ENCODE results near the gene MAPRE2.
A peak's percentile ranks its signal among the peaks of the same experiment; 100 is the strongest.
"Not testable (repeated sequence)": the region's sequence is repeated elsewhere in the genome, so short reads cannot be mapped to it uniquely, and the experiment has no call there.

Gene MAPRE2

DNA sequence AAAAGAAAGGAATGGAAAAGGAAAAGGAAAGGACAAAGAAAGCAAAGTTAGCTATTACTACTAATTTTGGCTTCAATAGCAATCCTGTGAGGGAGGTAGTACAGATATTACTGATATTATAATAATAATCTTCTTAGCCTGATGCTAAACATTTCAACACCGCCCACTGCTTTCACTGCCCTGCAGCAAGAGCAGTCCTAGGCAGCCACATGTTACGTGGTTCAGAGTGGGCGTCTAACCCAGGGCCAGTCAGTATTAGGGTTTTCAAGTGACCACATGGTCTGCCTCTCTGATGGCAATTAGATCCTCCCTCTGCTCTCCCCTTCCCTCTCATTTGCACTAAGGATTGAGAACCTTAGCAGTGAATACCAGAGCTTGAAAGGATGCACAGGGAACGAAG lies 116.0 kb downstream of the MAPRE2 start:
- DNase-seq: no peak

DNA sequence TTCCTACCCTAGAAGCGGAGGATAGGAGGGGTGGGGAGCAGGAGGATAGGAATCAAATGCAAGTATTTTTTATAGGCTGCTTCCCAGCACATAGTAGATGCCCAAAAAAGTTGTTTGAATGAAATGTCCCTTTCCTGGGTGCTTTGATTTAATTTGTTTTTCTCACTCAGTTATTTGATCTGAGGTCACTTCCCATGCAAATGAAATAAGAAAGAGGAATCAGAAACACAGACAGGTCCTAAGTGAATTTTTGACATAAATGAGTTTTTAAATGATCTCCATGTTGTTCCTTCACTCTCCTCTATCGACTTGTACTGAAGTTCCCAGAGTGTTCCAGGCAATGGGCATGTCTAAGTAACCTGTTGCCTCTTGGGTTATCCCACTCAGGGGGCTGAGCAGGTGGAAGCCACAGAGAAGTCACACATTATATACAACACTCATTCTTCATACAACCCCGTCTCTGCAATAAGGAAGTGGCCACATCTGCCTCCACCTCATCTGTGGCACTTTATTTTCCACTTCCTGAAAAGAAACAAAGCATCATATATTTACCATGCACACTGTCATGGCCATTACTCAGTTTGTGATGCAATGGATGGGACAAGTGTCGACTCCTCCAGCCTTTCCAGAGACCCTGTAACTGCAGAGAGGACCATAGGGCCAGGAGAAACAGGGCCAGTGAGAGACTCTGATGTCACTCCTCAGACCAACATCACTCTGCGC lies 117.7 kb downstream of the MAPRE2 start:
- DNase-seq: no peak

GRCh38 chr18:35159782-35160181 lies 118.6 kb downstream of the MAPRE2 start:
- DNase-seq: no peak

- DNase-seq: no peak
Observed at GRCh38 chr18:35161485-35161884, 120.3 kb downstream of the MAPRE2 start.

DNA sequence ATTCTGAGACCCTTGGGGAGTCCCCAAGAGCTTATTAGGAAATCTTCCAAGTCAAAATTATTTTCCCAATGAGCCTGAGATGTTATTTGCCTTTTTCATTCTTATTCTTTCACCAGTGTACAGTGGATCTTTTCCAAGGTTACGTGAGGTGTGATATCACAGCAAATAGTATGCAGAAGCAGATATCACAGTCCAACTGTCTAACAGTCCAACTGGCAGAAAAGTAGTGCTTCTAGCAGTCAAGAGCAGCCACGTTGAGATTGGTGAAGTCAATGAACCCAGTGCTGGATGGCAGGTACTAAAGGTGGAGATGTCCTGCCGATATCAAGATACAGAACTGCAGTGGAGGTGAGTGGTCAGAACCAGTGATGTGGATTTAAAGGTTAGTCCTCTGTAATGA lies 120.7 kb downstream of the MAPRE2 start:
- DNase-seq: no peak

DNA sequence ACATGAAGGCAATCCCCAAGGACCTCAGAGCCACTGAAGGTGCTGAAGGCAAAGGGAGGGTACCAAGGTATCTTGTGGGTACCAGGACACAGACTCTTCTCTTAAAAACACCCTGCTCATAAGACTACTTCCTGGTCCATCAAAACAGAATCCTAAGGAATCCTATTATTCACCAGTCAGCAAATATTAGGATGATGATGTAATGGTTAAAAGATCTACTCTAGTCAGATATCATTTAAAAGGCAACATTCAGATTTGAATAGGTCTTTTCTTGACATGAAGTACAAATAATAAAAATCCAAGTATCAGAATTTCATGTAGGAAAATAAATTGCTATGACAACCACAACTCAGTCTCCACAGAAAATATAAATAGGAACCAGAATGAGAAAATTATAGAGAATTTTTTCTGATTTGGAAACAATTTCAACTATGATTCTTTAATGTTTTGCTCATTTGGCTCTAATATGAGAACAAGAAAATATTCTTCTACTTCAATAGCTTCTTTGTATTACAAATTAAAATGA lies 121.9 kb downstream of the MAPRE2 start:
- no peak for DNase-seq

GRCh38 chr18:35163721-35164120 lies 122.5 kb downstream of the MAPRE2 start:
- DNase-seq: no peak

- peak; percentile 61 for DNase-seq
Observed at GRCh38 chr18:35164133-35164532, 122.9 kb downstream of the MAPRE2 start.

- no peak for DNase-seq
Observed at GRCh38 chr18:35167332-35167731, 126.1 kb downstream of the MAPRE2 start.

DNA sequence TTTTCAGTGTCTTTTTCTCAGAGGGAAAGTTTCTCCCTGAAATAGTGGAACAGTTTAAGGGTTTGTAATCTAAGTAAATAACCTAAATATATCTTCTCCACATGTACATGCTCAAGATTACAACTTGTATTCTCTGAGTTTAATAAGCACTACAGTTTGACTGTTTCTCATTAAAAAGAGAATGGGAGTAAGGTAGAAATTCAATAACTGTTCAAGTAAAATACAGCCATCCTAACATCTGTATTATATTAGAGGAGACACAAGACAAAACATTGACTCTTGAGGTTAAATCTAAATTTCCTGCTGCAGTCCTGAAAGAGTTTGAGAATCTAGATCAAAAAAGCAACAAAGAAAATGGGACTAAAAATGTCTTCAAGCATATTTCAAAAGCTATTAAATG lies 126.6 kb downstream of the MAPRE2 start:
- DNase-seq: no peak

GRCh38 chr18:35170323-35170722 lies 129.1 kb downstream of the MAPRE2 start:
- not testable (repeated sequence) for DNase-seq

- DNase-seq: no peak
Observed at GRCh38 chr18:35171315-35171987, 130.2 kb downstream of the MAPRE2 start.

DNA sequence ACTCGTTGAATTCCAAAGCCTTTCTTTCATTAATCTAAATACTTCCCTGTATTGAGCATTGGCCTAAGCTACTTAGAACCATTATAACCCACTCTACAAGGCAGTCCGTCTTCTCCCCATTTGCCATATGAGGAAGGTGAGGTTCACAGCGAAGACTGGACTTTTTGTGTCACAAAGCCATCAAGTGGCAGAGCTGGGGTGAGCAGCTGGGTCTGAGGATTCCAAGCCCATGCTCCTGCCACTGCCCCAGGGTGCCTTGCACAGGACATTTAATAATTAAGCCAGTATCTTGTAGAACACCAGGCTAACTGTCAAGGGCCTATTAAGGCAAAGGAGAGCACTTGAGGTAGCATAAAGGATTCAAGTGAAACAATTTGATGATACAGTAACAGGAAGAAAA lies 130.8 kb downstream of the MAPRE2 start:
- DNase-seq: no peak

DNA sequence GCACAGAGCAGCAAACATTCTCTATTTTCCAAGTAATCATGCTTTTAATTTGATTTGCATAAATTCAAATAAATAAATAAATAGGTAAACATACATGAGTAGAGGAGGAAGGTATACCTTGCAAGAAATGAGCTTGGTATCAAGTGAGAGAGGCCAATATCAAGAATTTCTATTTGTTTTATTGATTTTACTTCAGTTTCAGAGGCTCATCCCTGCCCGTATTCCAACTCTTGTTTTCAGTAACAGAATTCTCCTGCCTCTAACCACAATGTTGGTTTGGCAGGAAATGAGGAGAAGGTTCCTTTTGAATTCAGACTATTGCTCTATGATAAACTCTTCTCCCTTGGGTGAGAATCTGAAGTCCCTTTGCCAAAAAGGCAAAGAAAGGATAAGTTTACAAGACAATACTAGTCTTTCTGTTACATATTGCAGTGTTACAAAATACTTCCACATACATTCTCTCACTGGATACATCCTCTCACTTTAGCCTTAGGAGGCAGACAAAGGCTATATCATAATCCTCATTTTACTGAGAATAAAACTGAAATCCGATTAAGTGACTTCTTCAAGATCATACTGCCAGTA lies 131.3 kb downstream of the MAPRE2 start:
- DNase-seq: no peak

- DNase-seq: no peak
Observed at GRCh38 chr18:35174093-35174731, 133.0 kb downstream of the MAPRE2 start.

- DNase-seq: no peak
Observed at GRCh38 chr18:35174745-35175144, 133.5 kb downstream of the MAPRE2 start.

DNA sequence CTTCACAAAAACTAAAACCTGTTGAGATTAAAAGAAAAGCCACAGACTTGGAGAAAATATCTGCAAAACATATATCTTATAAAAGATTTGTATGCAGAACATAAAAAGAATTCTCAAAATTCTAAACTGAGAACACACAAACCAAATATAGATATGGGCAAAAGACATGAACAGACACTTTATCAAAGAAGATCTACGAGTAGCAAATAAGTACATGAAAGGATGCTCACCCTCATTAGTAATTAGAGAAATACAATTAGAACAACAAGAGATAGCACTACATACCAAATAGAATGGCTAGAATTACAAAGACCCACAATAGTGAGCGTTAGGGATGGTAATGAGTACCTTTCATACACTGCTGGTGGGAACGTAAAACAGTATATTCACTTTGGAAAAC lies 135.7 kb downstream of the MAPRE2 start:
- DNase-seq: no peak

- DNase-seq: no peak
Observed at GRCh38 chr18:35178260-35178659, 137.0 kb downstream of the MAPRE2 start.

- DNase-seq: no peak
Observed at GRCh38 chr18:35179906-35180305, 138.7 kb downstream of the MAPRE2 start.

DNA sequence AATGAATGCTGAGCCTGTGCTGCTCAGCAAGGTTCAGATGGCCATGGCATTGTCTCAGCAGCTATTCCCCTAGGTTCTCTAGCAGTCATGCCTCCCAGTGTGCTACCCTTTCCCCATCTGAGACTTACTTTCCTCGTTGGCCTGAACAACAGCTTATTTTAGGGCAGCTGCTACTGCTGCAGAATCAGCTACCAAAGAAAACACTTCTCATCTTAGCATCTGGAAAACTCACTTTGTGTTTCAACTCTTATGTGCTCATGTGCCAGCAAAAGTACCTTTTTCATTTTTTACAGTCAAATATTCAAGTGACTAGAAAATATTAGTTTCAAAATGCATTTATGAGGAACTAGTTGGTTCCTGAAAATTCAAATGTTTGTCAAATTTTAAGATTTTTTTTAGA lies 139.2 kb downstream of the MAPRE2 start:
- DNase-seq: no peak

DNA sequence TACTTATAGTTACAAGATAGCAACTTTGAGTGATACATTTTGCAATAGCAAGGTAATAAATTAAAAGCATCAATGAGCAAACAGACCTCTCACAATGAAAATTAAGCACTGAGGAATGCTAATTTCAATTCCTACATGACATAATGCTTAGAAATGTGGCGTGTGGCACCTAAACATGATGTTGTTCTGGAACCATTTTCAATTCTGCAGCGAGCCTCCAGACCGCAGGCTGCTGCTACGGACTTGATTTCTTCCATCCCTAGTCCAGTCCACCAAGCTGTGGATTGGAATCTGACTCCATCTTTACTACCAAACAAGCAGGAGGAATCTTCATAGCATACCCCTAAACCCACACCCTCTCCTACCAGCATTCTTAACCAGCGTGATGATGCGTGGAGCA lies 140.9 kb downstream of the MAPRE2 start:
- DNase-seq: no peak

GRCh38 chr18:35183886-35184285 lies 142.7 kb downstream of the MAPRE2 start:
- DNase-seq: no peak

GRCh38 chr18:35185771-35186170 lies 144.6 kb downstream of the MAPRE2 start:
- DNase-seq: no peak

Measured in right hindlimb (tissue), 1 donor.